Subcutaneous adipose tissue (tissue), 4 donors: ENCODE measurements around the gene MTRF1L. TPM values are rescaled to one million over a fixed set of nuclear protein-coding genes. Genes with fewer than 3 reads are reported as not detected.

Experiments used
- total RNA-seq, 4 donors: library from RNA; depleted of rRNA; stranded (reverse); fragments of >200 nt; gene quantifications; one replicate each; pipeline ENCODE4 v1.1.0, GENCODE V29; 2016
- TF ChIP-seq, protein P1 (sequence below): fragments of 450-650 bp; IDR thresholded peaks from one replicate; pipeline ENCODE4 v1.5.1; 2016; ENCODE audit warnings: low read depth, mild to moderate bottlenecking, control low read depth, antibody characterized with exemption, moderate library complexity

Gene MTRF1L, protein sequence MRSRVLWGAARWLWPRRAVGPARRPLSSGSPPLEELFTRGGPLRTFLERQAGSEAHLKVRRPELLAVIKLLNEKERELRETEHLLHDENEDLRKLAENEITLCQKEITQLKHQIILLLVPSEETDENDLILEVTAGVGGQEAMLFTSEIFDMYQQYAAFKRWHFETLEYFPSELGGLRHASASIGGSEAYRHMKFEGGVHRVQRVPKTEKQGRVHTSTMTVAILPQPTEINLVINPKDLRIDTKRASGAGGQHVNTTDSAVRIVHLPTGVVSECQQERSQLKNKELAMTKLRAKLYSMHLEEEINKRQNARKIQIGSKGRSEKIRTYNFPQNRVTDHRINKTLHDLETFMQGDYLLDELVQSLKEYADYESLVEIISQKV
- 10 to 100 TPM; 17.2 to 45.5 (median 18.4) TPM for total RNA-seq

DNA sequence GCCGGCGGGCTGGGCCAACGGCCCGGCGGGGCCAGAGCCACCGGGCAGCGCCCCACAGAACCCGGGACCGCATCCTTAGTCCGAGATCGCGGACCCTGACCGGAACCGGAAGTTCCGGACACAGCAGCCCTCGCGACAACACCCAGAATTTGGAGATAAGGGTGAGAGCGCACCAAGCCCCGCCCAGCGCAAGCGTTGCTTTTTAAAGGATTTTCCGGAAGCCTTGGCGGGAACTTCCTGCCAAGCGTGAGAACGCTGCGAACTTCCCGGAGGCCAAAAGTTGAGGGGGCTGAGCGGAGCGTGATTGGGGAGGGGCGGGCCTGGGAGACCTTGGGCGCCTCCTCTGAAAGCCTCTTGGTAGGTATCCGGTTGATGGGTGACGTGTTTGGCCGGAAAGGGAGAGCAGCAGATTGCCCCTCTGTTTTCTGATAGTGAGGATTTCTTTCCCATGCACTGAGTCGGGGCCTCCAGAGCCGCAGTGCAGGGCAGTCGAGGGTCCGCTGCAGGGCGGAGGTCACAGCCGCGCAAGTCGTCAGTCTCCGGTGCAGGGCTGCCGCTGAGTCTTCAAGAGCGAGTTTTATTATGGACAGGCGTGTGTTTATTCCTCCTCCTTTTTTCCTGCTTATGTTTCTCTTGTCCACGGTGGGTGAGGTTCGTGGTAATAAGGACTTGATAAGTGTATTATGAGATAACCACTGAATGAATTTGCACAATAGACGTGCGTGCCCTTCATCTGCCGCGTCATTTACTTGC, at the start of gene MTRF1L:
MTRF1L (minus strand) TSS at position 97 of the 753 bp plus-strand sequence; CDS start at position 73, 24 bp downstream.
- TF ChIP-seq, protein P1, sequence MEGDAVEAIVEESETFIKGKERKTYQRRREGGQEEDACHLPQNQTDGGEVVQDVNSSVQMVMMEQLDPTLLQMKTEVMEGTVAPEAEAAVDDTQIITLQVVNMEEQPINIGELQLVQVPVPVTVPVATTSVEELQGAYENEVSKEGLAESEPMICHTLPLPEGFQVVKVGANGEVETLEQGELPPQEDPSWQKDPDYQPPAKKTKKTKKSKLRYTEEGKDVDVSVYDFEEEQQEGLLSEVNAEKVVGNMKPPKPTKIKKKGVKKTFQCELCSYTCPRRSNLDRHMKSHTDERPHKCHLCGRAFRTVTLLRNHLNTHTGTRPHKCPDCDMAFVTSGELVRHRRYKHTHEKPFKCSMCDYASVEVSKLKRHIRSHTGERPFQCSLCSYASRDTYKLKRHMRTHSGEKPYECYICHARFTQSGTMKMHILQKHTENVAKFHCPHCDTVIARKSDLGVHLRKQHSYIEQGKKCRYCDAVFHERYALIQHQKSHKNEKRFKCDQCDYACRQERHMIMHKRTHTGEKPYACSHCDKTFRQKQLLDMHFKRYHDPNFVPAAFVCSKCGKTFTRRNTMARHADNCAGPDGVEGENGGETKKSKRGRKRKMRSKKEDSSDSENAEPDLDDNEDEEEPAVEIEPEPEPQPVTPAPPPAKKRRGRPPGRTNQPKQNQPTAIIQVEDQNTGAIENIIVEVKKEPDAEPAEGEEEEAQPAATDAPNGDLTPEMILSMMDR = no peak

DNA sequence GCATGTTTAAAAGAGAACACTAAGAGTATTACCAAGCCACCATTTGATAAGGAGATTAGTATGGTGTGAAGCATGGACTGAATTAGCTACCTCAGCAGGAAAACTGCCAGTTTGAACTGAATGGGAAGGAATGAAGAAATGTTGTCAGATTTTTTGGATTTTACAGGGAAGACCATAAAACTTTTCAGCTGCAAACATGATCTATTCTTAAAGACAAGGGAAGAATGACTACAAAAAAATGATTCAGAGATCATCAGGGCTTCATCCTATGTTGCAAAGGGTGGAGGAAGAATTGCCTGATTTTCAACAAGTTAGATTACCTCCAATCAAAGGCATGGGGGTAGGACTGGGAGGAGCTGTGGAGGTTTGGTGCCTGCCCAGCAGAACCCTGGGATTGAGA, 49.3 kb upstream of the MTRF1L start:
- TF ChIP-seq, protein P1 = no peak

DNA sequence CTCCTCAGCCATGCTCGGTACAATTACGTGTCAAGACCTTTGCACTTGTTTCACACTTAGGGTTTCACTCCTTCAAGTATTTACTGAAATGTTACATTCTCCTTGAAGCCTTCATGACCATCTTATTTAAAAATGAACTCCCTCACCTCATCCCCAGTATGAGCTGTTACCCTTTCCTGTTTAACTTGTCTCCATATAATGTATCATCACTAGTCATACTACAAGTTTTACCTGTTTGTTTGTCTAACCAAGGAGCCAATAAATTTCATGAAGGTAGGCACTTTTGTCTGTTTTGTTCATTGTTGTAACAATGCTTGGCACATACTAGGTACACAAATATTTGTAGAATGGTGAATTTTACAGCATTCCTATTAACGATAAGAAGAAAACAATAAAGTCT, 46.1 kb upstream of the MTRF1L start:
- TF ChIP-seq, protein P1 = no peak

DNA sequence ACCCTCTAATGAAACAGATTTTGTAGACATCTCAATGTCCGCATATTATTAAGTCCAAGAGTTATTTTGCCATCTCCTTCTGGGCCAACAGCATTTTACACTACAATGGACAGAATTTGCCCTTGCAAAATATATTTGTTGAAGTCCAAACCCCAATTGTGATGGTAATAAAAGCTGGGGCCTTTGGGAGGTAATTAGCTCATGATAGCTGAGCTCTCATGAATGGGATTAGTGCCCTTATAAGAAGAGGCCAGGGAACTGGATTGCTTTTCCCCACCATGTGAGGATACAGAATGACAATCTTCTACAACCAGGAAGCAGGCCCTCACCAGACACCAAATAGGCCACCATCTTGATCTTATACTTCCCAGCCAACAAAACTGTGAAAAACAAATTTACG, 44.9 kb upstream of the MTRF1L start:
- TF ChIP-seq, protein P1 = no peak

DNA sequence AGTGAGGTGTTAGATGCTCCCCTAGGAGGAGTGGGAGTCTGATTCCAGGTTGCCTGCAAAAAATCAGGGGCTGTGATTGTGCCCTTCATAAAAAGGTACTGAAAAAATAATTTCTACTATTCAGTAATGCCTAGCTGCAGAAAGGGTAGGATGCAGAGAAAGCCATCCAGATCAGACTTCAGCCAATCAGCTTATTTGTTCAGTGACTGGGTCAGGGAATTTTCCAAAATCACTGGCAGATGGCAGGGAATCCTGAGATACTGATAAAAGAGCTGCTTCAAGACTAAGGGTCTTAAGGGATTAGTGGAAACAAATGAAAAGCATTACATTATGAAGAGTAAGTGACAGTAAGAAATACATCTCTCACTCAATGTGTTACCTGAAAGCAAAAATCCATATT, 42.8 kb upstream of the MTRF1L start:
- TF ChIP-seq, protein P1 = no peak

DNA sequence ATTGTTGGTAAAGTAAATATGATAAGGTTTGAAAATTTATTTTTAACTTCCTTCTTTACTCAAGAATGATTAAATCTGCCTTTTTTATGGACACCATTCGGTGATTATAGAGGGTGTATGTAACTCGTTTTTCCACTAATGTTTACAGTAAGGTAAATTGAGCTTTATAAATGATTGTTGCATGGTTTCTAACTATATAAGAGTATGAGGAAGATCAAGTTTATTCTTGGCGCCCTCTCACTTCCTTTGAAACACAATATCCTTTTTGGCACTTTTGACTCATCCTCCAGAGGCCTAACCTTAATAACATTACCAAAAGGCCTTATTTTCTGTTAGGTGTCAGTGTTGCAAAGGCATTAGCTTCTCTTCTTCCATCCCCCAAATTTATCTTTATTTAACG, 41.8 kb upstream of the MTRF1L start:
- TF ChIP-seq, protein P1 = no peak

DNA sequence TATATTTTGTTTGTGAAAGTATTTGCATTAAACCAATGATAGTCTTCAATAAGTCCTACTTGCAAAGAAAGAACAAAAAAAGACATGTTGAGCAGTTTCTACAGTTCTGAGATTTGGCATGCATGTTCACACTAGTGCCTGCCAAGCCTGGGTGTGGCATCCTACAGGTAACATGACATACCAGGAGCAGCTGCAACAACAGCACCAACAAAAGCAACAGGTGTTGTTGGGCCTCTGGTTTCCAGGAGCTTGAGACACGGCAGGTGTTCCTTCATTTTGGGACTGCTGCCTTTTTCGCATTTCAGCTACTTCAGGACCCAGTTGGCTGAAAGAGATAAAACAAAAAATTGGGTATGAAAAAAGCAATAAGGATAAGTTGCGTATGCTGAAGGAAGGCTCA, 41.2 kb upstream of the MTRF1L start:
- TF ChIP-seq, protein P1 = no peak
